Upper lobe of left lung (tissue), 4 donors: ENCODE measurements around the gene TPRN.

Experiments used
- CTCF ChIP-seq, 6 experiments: fragments of 450-650 bp in 4 of 6; fragments of 200-600 bp in 2 of 6; sonication (generic) in 2 of 6; IDR thresholded peaks; one replicate each; pipeline ENCODE4 v1.5.1; 2016 to 2019; ENCODE audit warnings: antibody characterized with exemption in 6 of 6
- POLR2A ChIP-seq, 4 donors: fragments of 450-650 bp; IDR thresholded peaks; one replicate each; pipeline ENCODE4 v1.5.1; 2016 to 2017; ENCODE audit warnings: antibody characterized with exemption in 4 of 4, mild to moderate bottlenecking in 2 of 4
- POLR2AphosphoS5 ChIP-seq, 2 donors: sonication (generic); formaldehyde crosslinking; IDR thresholded peaks; one replicate each; pipeline ENCODE4 v1.5.1; 2017; ENCODE audit warnings: antibody characterized with exemption in 2 of 2

GRCh38 chr9:137168904-137169856 lies 31.4 kb downstream of the TPRN start:
- no peak for TF ChIP-seq POLR2A (IDR thresholded peaks at IDR 0.05)
- TF ChIP-seq POLR2AphosphoS5 (IDR thresholded peaks at IDR 0.05): no peak
- TF ChIP-seq CTCF (IDR thresholded peaks at IDR 0.05): no peak
